Fibroblast of pulmonary artery (primary cell): ENCODE measurements around the gene VDR.
"Not testable (repeated sequence)": the region's sequence is repeated elsewhere in the genome, so short reads cannot be mapped to it uniquely, and the experiment has no call there.

Source experiments
- DNase-seq: peaks from one replicate; pipeline ENCODE4 v3.0.0-alpha.2; 2010; ENCODE audit warnings: low read depth
- H3K4me3 ChIP-seq: replicated peaks from 2 replicates; pipeline ENCODE4 v1.5.1; 2011; ENCODE audit warnings: low read depth, mild to moderate bottlenecking, control low read depth, low read length, moderate library complexity
- CTCF ChIP-seq: IDR thresholded peaks from 2 replicates; pipeline ENCODE4 v1.5.1; 2011; ENCODE audit warnings: mild to moderate bottlenecking, control low read depth, low read length, inconsistent platforms; ENCODE audit errors: missing control alignments

VDR gene

GRCh38 chr12:47844264-47845019 lies 60.4 kb downstream of the VDR start:
- no peak for TF ChIP-seq CTCF

GRCh38 chr12:47843226-47843980 lies 61.4 kb downstream of the VDR start:
- no peak for TF ChIP-seq CTCF
- DNase-seq: no peak
- H3K4me3 ChIP-seq: no peak overlapping the region

More at GRCh38 chr12:47844264-47845019, 60.4 kb downstream of the VDR start:
- DNase-seq: no peak
- H3K4me3 ChIP-seq: no peak overlapping the region

- DNase-seq, H3K4me3 ChIP-seq: not testable (repeated sequence)
These were observed 62.3 kb downstream of the VDR start for GRCh38 chr12:47842543-47842942.

- H3K4me3 ChIP-seq: no peak overlapping the region
- DNase-seq: peak; percentile 49
- no peak for TF ChIP-seq CTCF
These were observed 62.9 kb downstream of the VDR start for GRCh38 chr12:47841910-47842309.

- peak; percentile 33 for DNase-seq
- TF ChIP-seq CTCF: no peak
- no peak overlapping the region for H3K4me3 ChIP-seq
These were observed 63.3 kb downstream of the VDR start for GRCh38 chr12:47841501-47841900.

GRCh38 chr12:47840571-47840970 lies 64.2 kb downstream of the VDR start:
- no peak overlapping the region for H3K4me3 ChIP-seq
- DNase-seq: no peak
- no peak for TF ChIP-seq CTCF

GRCh38 chr12:47839214-47839876 lies 65.4 kb downstream of the VDR start:
- DNase-seq: no peak
- TF ChIP-seq CTCF: no peak
- H3K4me3 ChIP-seq: no peak overlapping the region
